Karpas-422 (cell line): ENCODE results near the gene SIAH1. TPM values are rescaled to one million over a fixed set of nuclear protein-coding genes. Genes with fewer than 3 reads are reported as not detected.

ENCODE experiments used
- DNase-seq: peaks from one replicate; pipeline ENCODE4 v3.0.0-alpha.2; 2015
- H2AFZ ChIP-seq: fragments of 200-600 bp; sonication (generic); 2 replicates; pipeline ENCODE4 v1.6.1; 2014; ENCODE audit warnings: antibody characterized with exemption, low read length, mixed read lengths
- H3K27ac ChIP-seq: fragments of 200-600 bp; sonication (generic); 2 replicates; pipeline ENCODE4 v1.5.1; 2014; ENCODE audit warnings: mild to moderate bottlenecking, low read length, moderate library complexity
- H3K27me3 ChIP-seq: fragments of 200-600 bp; sonication (generic); 2 replicates; pipeline ENCODE4 v1.6.1; 2014; ENCODE audit warnings: low read length, mixed read lengths
- H3K36me3 ChIP-seq: fragments of 200-600 bp; sonication (generic); 2 replicates; pipeline ENCODE4 v1.6.1; 2014; ENCODE audit warnings: low read length, mixed read lengths; ENCODE audit not compliant: insufficient read depth
- H3K4me1 ChIP-seq: fragments of 200-600 bp; sonication (generic); 2 replicates; pipeline ENCODE4 v1.6.1; 2014; ENCODE audit warnings: mild to moderate bottlenecking, low read length, mixed read lengths
- H3K4me2 ChIP-seq: fragments of 200-600 bp; sonication (generic); 2 replicates; pipeline ENCODE4 v1.6.1; 2014; ENCODE audit warnings: low read length, low read depth, mild to moderate bottlenecking; ENCODE audit not compliant: poor library complexity, severe bottlenecking
- H3K4me3 ChIP-seq: fragments of 200-600 bp; sonication (generic); 2 replicates; pipeline ENCODE4 v1.5.1; 2014; ENCODE audit warnings: mild to moderate bottlenecking, antibody characterized with exemption, low read length, mixed read lengths
- H3K79me2 ChIP-seq: fragments of 200-600 bp; sonication (generic); 2 replicates; pipeline ENCODE4 v1.6.1; 2014; ENCODE audit warnings: mild to moderate bottlenecking, low read length, mixed read lengths
- H3K9ac ChIP-seq: fragments of 200-600 bp; sonication (generic); 2 replicates; pipeline ENCODE4 v1.6.0; 2014; ENCODE audit warnings: low read length
- H3K9me2 ChIP-seq: fragments of 200-600 bp; sonication (generic), shearing (Covaris generic); replicated peaks from 2 replicates; pipeline ENCODE4 v1.6.0; 2014; ENCODE audit warnings: mild to moderate bottlenecking, low read length, moderate library complexity; ENCODE audit not compliant: insufficient read depth
- H3K9me3 ChIP-seq: fragments of 300-700, 200-600 bp; sonication (generic); 2 replicates; pipeline ENCODE4 v1.6.1; 2014; ENCODE audit warnings: low read length, mixed read lengths
- H4K20me1 ChIP-seq: fragments of 200-600 bp; sonication (generic); 2 replicates; pipeline ENCODE4 v1.6.1; 2014; ENCODE audit warnings: mild to moderate bottlenecking, antibody characterized with exemption, low read length, low read depth; ENCODE audit not compliant: insufficient read depth
- total RNA-seq: library from RNA; depleted of rRNA; stranded (reverse); fragments of >200 nt; shearing (Covaris generic); gene quantifications from 2 replicates; pipeline ENCODE4 v1.2.3, GENCODE V29; 2014; ENCODE audit warnings: low replicate concordance

Gene SIAH1
- total RNA-seq, 1 experiment from 2014 or later: 12.2 TPM

DNA sequence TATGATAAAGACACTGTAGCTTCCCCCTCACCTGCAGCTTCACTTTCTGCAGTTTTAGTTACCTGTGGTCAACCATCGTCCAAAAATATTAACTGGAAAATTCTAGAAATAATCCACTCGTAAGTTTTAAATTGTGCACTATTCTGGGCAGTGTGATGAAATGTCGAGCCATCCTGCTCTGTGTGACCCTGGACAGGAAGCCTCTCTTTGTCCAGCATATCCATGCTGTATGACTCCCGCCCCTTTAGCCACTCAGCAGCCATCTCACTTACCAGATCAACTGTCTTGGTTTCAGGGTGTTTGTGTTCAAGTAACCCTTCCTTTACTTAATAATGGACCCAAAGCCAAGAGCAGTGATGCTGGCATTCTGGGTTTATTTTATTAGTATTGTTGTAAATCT lies 56.1 kb downstream of the SIAH1 start:
- H3K9me3 ChIP-seq: no peaks in the 10 kb centered on the region
- H3K36me3 ChIP-seq: no peaks in the 10 kb centered on the region; the same call in 1 of the 2 replicates
- H3K4me1 ChIP-seq: no peaks in the 10 kb centered on the region
- no peak for DNase-seq
- H3K4me3 ChIP-seq: no peak overlapping the region
- H3K9me2 ChIP-seq: no peaks in the 10 kb centered on the region
- no peaks in the 10 kb centered on the region for H3K27me3 ChIP-seq
- no peak overlapping the region for H2AFZ ChIP-seq
- no peak overlapping the region for H3K27ac ChIP-seq
- H4K20me1 ChIP-seq: no peaks in the 10 kb centered on the region
- peaks cover 23% of the 10 kb centered on the region for H3K79me2 ChIP-seq
- no peak overlapping the region for H3K4me2 ChIP-seq
- no peak overlapping the region for H3K9ac ChIP-seq

DNA sequence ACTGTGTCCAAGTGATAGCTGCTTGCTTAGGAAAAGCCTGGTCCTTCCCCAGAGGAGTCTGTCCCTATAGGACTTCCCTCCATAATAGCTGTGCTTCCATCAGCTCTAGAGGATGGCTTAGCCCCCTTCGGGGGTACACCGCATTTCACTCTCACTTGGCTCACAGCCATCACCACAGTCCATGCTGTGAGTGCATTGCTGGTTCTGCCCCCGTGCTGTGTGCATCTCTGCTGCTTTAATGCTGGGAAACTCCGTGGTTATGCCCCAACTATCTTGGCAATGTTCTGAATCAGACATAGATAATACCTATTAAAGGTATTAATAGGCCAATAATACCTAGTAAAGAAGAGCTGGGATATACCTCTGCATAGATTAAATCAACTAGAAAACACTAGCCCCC lies 58.3 kb downstream of the SIAH1 start:
- Histone ChIP-seq H3K4me1 (no peaks in the 10 kb centered on the region), H3K9me2 (no peaks in the 10 kb centered on the region), H3K9me3 (no peaks in the 10 kb centered on the region), H4K20me1 (no peaks in the 10 kb centered on the region), H3K27me3 (no peaks in the 10 kb centered on the region), H3K4me3 (no peak overlapping the region), H3K4me2 (no peak overlapping the region), H2AFZ (no peak overlapping the region), H3K27ac (no peak overlapping the region), H3K79me2 (peaks cover 23% of the 10 kb centered on the region), H3K9ac (no peak overlapping the region), H3K36me3 (no peaks in the 10 kb centered on the region)
- no peak for DNase-seq

DNA sequence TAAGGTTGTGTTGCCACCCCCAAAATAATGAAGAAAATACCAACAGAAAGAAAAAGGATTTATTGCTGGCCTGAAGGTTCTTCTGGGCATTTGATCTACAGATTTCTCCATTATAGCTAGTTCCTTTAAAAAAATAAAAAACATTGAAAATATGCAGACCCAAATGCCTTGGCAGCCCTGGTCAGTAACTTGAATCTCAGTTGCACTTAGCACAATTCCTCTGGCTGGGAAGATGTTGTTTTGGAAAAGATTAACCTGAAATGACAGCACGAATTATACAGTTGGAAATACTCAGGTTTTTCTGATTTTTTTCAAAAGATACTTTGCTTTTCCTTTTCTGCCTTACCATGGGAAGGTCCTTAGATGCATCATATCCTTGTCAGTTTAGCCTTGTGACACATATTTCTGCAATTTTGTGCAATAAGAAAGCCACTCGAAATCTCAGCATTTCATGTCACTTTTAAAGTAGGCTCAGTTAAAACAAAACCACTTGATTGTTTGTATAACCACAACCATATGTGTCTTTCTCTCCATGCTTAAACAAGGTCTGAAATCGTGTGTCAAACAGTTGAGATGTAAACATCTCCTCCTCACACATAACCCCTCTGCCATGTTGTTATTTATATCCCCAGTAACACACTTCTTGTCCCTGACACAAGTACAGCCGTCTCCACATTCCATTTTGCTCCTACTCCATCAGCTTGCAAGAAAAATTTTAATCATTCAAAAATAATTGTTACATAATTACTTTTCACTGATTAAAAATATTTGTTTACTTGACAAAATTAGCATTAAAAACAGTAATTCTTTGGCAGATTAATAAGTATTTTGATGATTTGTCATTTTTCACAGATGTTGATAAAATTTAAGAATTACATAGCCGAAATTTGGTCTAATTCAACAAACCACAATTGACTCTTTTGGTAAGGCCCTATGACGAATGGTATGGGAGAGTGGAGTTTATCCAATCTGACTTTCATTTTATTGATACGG lies 61.1 kb downstream of the SIAH1 start:
- H3K9ac ChIP-seq: no peak overlapping the region
- no peaks in the 10 kb centered on the region for H4K20me1 ChIP-seq
- H3K4me1 ChIP-seq: no peaks in the 10 kb centered on the region
- H3K36me3 ChIP-seq: no peaks in the 10 kb centered on the region
- no peak for DNase-seq
- H3K27me3 ChIP-seq: no peaks in the 10 kb centered on the region
- no peaks in the 10 kb centered on the region for H3K9me2 ChIP-seq
- no peaks in the 10 kb centered on the region for H3K9me3 ChIP-seq
- no peak overlapping the region for H3K27ac ChIP-seq
- H3K4me2 ChIP-seq: no peak overlapping the region
- H2AFZ ChIP-seq: no peak overlapping the region
- no peak overlapping the region for H3K4me3 ChIP-seq
- H3K79me2 ChIP-seq: peaks cover 20% of the 10 kb centered on the region

DNA sequence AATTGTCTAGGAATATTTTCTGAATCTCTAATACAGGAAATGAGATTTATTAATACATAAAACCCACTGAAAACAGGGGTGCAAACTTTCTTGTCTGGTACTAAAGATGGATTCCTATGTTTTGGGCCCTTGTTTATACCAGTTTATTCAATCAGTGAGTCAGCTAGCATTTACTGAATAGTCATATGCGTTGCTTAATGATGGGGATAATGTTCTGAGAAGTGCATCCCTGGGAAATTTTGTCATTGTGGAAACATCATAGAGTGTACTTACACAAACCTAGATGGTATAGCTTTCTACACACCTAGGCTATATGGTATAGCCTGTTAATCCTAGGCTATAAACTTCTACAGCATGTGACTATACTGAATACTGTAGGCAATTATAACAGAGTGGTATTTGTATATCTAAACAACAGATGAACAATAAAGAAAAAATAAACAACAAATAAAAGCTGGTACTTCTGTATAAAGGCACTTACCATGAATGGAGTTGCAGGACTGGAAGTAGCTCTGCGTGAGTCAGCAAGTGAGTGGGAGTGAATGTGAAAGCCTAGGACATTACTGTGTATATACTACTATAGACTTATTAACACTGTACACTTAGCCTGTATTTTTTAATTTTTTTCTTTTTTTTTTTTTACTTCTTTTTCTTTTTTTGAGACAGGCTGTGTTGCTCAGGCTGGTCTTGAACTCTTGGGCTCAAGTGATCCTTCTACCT lies 63.7 kb downstream of the SIAH1 start:
- Histone ChIP-seq H4K20me1 (no peaks in the 10 kb centered on the region), H3K9me2 (no peaks in the 10 kb centered on the region), H3K9ac (no peak overlapping the region), H3K79me2 (peaks cover 29% of the 10 kb centered on the region), H3K27ac (no peak overlapping the region), H3K36me3 (no peaks in the 10 kb centered on the region), H3K27me3 (no peaks in the 10 kb centered on the region), H3K4me1 (peaks cover 15% of the 10 kb centered on the region), H3K4me3 (no peak overlapping the region), H3K4me2 (no peak overlapping the region), H2AFZ (no peak overlapping the region), H3K9me3 (no peaks in the 10 kb centered on the region)
- DNase-seq: no peak

DNA sequence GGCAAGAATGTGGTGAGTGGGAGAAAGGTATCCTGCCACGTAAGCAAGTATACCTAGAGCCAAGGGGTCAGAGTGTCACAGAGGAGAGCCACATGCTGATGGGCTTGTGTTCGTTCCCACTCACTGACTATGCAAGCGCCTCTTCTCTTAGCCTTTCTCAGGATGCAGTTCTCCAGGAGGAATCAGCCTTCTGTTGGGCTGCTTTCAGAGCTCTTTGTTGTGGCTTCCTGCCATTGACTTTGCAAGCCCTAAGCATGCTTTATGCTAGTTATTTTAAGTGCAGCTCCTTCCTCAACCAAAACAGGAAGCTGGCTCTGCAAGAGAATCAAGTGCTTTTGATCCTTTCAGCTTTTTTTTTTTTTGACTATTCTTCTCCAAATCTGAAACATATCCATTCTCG lies 66.6 kb downstream of the SIAH1 start:
- H3K36me3 ChIP-seq: 0 out of 2 replicates have a peak, but pooled peaks cover 7% of the 10 kb centered on the region
- no peak for DNase-seq
- no peak overlapping the region for H3K9ac ChIP-seq
- no peak overlapping the region for H3K4me3 ChIP-seq
- H3K79me2 ChIP-seq: peaks cover 28% of the 10 kb centered on the region
- no peak overlapping the region for H3K4me2 ChIP-seq
- no peak overlapping the region for H2AFZ ChIP-seq
- H4K20me1 ChIP-seq: no peaks in the 10 kb centered on the region
- H3K4me1 ChIP-seq: peaks cover 15% of the 10 kb centered on the region
- no peaks in the 10 kb centered on the region for H3K9me2 ChIP-seq
- no peaks in the 10 kb centered on the region for H3K27me3 ChIP-seq
- no peaks in the 10 kb centered on the region for H3K9me3 ChIP-seq
- H3K27ac ChIP-seq: no peak overlapping the region

DNA sequence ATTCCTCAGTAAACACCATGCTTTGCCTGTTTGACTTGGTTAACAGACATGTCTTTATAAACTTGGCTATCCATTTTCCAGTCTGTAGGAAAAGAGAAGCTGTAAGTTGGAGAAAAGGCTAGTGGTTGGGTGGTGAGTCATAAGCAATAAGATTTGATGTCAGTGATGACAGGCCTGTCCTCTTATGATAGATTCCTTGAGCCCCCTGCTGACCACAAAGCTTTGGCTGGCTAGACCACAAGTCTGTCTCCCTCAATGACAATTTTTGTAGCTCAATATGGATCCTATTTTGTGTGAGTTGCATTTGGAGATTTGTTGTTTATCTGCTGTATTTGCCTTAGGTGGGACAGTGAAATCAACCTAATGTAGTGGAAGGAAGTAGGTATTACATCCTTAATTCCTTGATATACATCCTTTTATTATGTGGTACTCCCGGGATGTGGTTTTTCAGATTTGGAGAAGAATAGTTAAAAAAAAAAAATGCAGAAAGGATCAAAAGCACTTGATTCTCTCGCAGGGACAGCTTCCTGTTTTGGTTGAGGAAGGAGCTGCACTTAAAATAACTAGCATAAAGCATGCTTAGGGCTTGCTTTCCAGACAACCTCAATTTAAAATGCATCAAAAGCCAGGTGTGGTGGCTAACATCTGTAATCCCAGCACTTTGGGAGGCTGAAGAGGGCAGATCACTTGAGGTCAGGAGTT lies 67.4 kb downstream of the SIAH1 start:
- H3K36me3 ChIP-seq: 0 out of 2 replicates have a peak, but pooled peaks cover 7% of the 10 kb centered on the region
- H4K20me1 ChIP-seq: no peaks in the 10 kb centered on the region
- H3K9ac ChIP-seq: no peak overlapping the region
- H3K4me1 ChIP-seq: peaks cover 15% of the 10 kb centered on the region
- H3K9me3 ChIP-seq: peaks cover 2% of the 10 kb centered on the region; the same call in 1 of the 2 replicates
- H3K9me2 ChIP-seq: no peaks in the 10 kb centered on the region
- no peak overlapping the region for H3K4me3 ChIP-seq
- H3K27ac ChIP-seq: no peak overlapping the region
- H2AFZ ChIP-seq: no peak overlapping the region
- H3K4me2 ChIP-seq: no peak overlapping the region
- no peaks in the 10 kb centered on the region for H3K27me3 ChIP-seq
- DNase-seq: peak; percentile 33
- peaks cover 30% of the 10 kb centered on the region for H3K79me2 ChIP-seq

DNA sequence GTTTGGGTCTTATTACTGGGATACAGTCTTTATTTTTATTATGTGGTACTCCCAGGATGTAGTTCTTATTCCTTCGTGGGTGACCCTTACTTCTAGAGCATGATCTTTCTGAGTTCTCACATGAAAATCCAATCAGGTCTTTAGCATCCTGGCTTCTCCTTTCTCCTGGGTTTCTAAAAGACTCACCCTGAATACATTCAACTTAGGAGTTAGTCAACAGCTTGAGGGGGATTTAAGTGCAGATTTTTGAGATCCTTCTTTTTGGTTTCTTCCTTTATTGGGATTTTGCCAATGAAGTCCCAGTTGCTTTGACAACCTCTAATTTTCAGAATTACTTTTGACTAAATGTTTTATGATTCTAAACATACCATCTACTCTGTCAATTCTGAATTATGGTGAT lies 68.2 kb downstream of the SIAH1 start:
- no peak overlapping the region for H3K4me2 ChIP-seq

More for the DNA sequence above, 68.2 kb downstream of the SIAH1 start:
- Histone ChIP-seq H3K27ac (no peak overlapping the region), H3K4me1 (peaks cover 15% of the 10 kb centered on the region), H3K9me3 (peaks cover 7% of the 10 kb centered on the region; the same call in 1 of the 2 replicates), H3K9me2 (no peaks in the 10 kb centered on the region), H3K4me3 (no peak overlapping the region), H3K79me2 (peaks cover 37% of the 10 kb centered on the region), H2AFZ (no peak overlapping the region), H3K27me3 (no peaks in the 10 kb centered on the region), H4K20me1 (no peaks in the 10 kb centered on the region), H3K9ac (no peak overlapping the region), H3K36me3 (0 out of 2 replicates have a peak, but pooled peaks cover 13% of the 10 kb centered on the region)
- DNase-seq: no peak
